H1 (cell line): Measurements from ENCODE around the gene SLC7A9. TPM values are rescaled to one million over a fixed set of nuclear protein-coding genes. Genes with fewer than 3 reads are reported as not detected.

ENCODE experiments used
- CTCF ChIA-PET: fragments of 300-600 bp; sonication (Branson Sonifier 250); formaldehyde crosslinking; loops from one replicate; lab custom pipeline; 2021; ENCODE audit not compliant: partially characterized antibody; lab: Charles Lee
- POLR2A ChIA-PET: fragments of 300-600 bp; sonication (Branson Sonifier 250); formaldehyde crosslinking; loops from one replicate; lab custom pipeline; 2021; ENCODE audit warnings: inconsistent platforms; ENCODE audit not compliant: partially characterized antibody; lab: Charles Lee
- DNase-seq, 2 experiments: peaks; one replicate each; pipeline versions ENCODE4 v3.0.0 to v3.0.0-alpha.2; 2010 to 2022; ENCODE audit warnings: low spot score in 2 of 2, low read depth in 1 of 2, mixed read lengths in 1 of 2
- FAIRE-seq: peaks from 2 replicates; lab custom pipeline; 2011; peaks lifted over from hg19 to GRCh38; lab: Jason Lieb, UNC
- H2AFZ ChIP-seq: 2 replicates; pipeline ENCODE4 v1.8.1; 2012; ENCODE audit warnings: low read length, inconsistent platforms
- H2AK5ac ChIP-seq: 2 replicates; pipeline ENCODE4 v1.6.1; 2013; ENCODE audit warnings: low read depth, low read length
- H2BK120ac ChIP-seq: replicated peaks from 2 replicates; pipeline ENCODE3; 2013; ENCODE audit warnings: low read depth, low read length, inconsistent platforms
- H2BK12ac ChIP-seq: 2 replicates; pipeline ENCODE4 v1.6.1; 2013; ENCODE audit warnings: low read depth, low read length
- H2BK15ac ChIP-seq: 2 replicates; pipeline ENCODE4 v1.6.1; 2013; ENCODE audit warnings: low read length
- H2BK20ac ChIP-seq: 2 replicates; pipeline ENCODE4 v1.6.1; 2013; ENCODE audit warnings: low read length
- H2BK5ac ChIP-seq: 2 replicates; pipeline ENCODE4 v1.6.1; 2013; ENCODE audit warnings: low read depth, low read length
- H3K14ac ChIP-seq: 2 replicates; pipeline ENCODE4 v1.6.1; 2013; ENCODE audit warnings: inconsistent platforms; ENCODE audit not compliant: insufficient read length
- H3K18ac ChIP-seq: 2 replicates; pipeline ENCODE4 v1.6.1; 2013; ENCODE audit warnings: low read length; ENCODE audit errors: extremely low read depth
- H3K23ac ChIP-seq: 2 replicates; pipeline ENCODE4 v1.6.1; 2013; ENCODE audit warnings: inconsistent platforms; ENCODE audit not compliant: insufficient read length
- H3K23me2 ChIP-seq: 2 replicates; pipeline ENCODE4 v1.6.1; 2013; ENCODE audit warnings: low read depth, low read length
- H3K27ac ChIP-seq: 2 replicates; pipeline ENCODE4 v1.6.1; 2011; ENCODE audit warnings: low read depth, low read length, inconsistent platforms
- H3K27me3 ChIP-seq, 4 experiments: replicated peaks in 1 of 4; 1 replicate in 1 of 4; 2 replicates in 3 of 4; pipeline versions ENCODE4 v1.6.1 to v1.8.1; 2011 to 2013; ENCODE audit warnings: low read length in 3 of 4, mild to moderate bottlenecking in 3 of 4, inconsistent platforms in 2 of 4, mixed read lengths in 2 of 4, moderate library complexity in 1 of 4; ENCODE audit not compliant: control insufficient read depth in 3 of 4, insufficient read depth in 3 of 4; ENCODE audit errors: extremely low read depth in 1 of 4
- H3K36me3 ChIP-seq, 4 experiments: 2 replicates each; pipeline versions ENCODE4 v1.6.1 to v1.8.1; 2011 to 2013; ENCODE audit warnings: mild to moderate bottlenecking in 4 of 4, low read length in 3 of 4, moderate library complexity in 2 of 4, control low read depth in 1 of 4, inconsistent platforms in 1 of 4; ENCODE audit not compliant: insufficient read depth in 4 of 4, control insufficient read depth in 2 of 4
- H3K4ac ChIP-seq: replicated peaks from 2 replicates; pipeline ENCODE3; 2013; ENCODE audit warnings: low read length, low read depth, mixed read lengths, inconsistent platforms; ENCODE audit not compliant: insufficient read length
- H3K4me1 ChIP-seq, 4 experiments: replicated peaks in 1 of 4; 1 replicate in 1 of 4; 2 replicates in 3 of 4; pipeline versions ENCODE4 v1.6.1 to v1.8.1; 2011 to 2013; ENCODE audit warnings: low read length in 3 of 4, inconsistent platforms in 2 of 4, mixed read lengths in 1 of 4; ENCODE audit not compliant: insufficient read depth in 4 of 4, control insufficient read depth in 3 of 4
- H3K4me2 ChIP-seq, 2 experiments: 2 replicates each; pipeline versions ENCODE4 v1.6.1 to v1.8.1; 2011 to 2013; ENCODE audit warnings: low read depth in 2 of 2, low read length in 2 of 2, control low read depth in 1 of 2, inconsistent platforms in 1 of 2, mild to moderate bottlenecking in 1 of 2; ENCODE audit not compliant: insufficient read depth in 1 of 2
- H3K4me3 ChIP-seq, 4 experiments: fragments of 200-600, 300-600 bp in 1 of 4; sonication (generic), shearing (Covaris generic), sonication (Bioruptor Twin) in 1 of 4; 2 replicates each; pipeline versions ENCODE4 v1.5.1 to v1.8.1; 2011 to 2016; ENCODE audit warnings: low read length in 4 of 4, low read depth in 3 of 4, control low read depth in 2 of 4, inconsistent platforms in 2 of 4, mild to moderate bottlenecking in 2 of 4, mixed read lengths in 1 of 4, moderate library complexity in 1 of 4; ENCODE audit not compliant: insufficient read depth in 2 of 4; ENCODE audit errors: extremely low read depth in 1 of 4
- H3K56ac ChIP-seq: replicated peaks from 2 replicates; pipeline ENCODE3; 2013; ENCODE audit warnings: low read depth, mild to moderate bottlenecking, mixed read lengths, low read length, inconsistent platforms; ENCODE audit not compliant: insufficient read length
- H3K79me1 ChIP-seq: 2 replicates; pipeline ENCODE4 v1.6.1; 2013; ENCODE audit warnings: low read depth, low read length, control low read depth
- H3K79me2 ChIP-seq, 2 experiments: 2 replicates each; pipeline versions ENCODE4 v1.6.1 to v1.8.1; 2012 to 2013; ENCODE audit warnings: low read length in 2 of 2, mild to moderate bottlenecking in 2 of 2, inconsistent platforms in 1 of 2; ENCODE audit not compliant: insufficient read depth in 2 of 2, control insufficient read depth in 1 of 2
- H3K9ac ChIP-seq, 4 experiments: replicated peaks in 1 of 4; 1 replicate in 1 of 4; 2 replicates in 3 of 4; pipeline versions ENCODE4 v1.6.1 to v1.8.1; 2011 to 2013; ENCODE audit warnings: low read depth in 3 of 4, low read length in 3 of 4, control low read depth in 2 of 4, mild to moderate bottlenecking in 2 of 4, moderate library complexity in 2 of 4, inconsistent platforms in 1 of 4; ENCODE audit errors: extremely low read depth in 1 of 4
- H3K9me3 ChIP-seq, 2 experiments: 2 replicates each; pipeline versions ENCODE4 v1.6.1 to v1.8.1; 2012 to 2013; ENCODE audit warnings: mild to moderate bottlenecking in 2 of 2, moderate library complexity in 2 of 2, control low read depth in 1 of 2, inconsistent platforms in 1 of 2, low read depth in 1 of 2, low read length in 1 of 2, mixed read lengths in 1 of 2; ENCODE audit not compliant: insufficient read depth in 2 of 2
- H4K20me1 ChIP-seq, 2 experiments: replicated peaks in 1 of 2; 2 replicates each; pipeline versions ENCODE3 to v1.8.1; 2011 to 2013; ENCODE audit warnings: inconsistent platforms in 2 of 2, low read length in 2 of 2, mild to moderate bottlenecking in 1 of 2; ENCODE audit not compliant: insufficient read depth in 2 of 2, control insufficient read depth in 1 of 2
- H4K5ac ChIP-seq: 2 replicates; pipeline ENCODE4 v1.6.1; 2013; ENCODE audit warnings: low read length, low read depth, mixed read lengths, inconsistent platforms; ENCODE audit not compliant: insufficient read length
- H4K8ac ChIP-seq: 2 replicates; pipeline ENCODE4 v1.8.0; 2013; ENCODE audit warnings: mild to moderate bottlenecking, moderate library complexity, low read length, inconsistent platforms; ENCODE audit not compliant: insufficient read depth; ENCODE audit errors: extremely low read depth
- H4K91ac ChIP-seq: replicated peaks from 2 replicates; pipeline ENCODE3; 2013; ENCODE audit warnings: low read length, mixed read lengths, inconsistent platforms; ENCODE audit not compliant: insufficient read length
- BACH1 ChIP-seq: IDR thresholded peaks from 2 replicates; pipeline ENCODE4 v1.6.1; 2012; ENCODE audit warnings: low read length, improper control_type of control experiment
- CHD1 ChIP-seq: IDR thresholded peaks from 2 replicates; pipeline ENCODE4 v1.6.1; 2012; ENCODE audit warnings: low read depth, low read length, improper control_type of control experiment
- CTBP2 ChIP-seq: IDR thresholded peaks from 2 replicates; pipeline ENCODE4 v1.7.0; 2011; ENCODE audit warnings: borderline replicate concordance, mild to moderate bottlenecking, moderate library complexity, mixed read lengths, low read length; ENCODE audit not compliant: insufficient read depth, insufficient read length
- HDAC2 ChIP-seq, 2 experiments: fragments of 300-600 bp in 1 of 2; sonication (generic) in 1 of 2; IDR thresholded peaks; 2 replicates each; pipeline ENCODE4 v1.6.1; 2011 to 2012; ENCODE audit warnings: low read depth in 2 of 2, low read length in 2 of 2, mild to moderate bottlenecking in 2 of 2, moderate library complexity in 2 of 2, borderline replicate concordance in 1 of 2, inconsistent platforms in 1 of 2
- HDAC6 ChIP-seq: IDR thresholded peaks from one replicate; pipeline ENCODE4 v1.7.1; 2012; ENCODE audit warnings: low read depth, mild to moderate bottlenecking, inconsistent platforms, low read length, moderate library complexity
- NRF1 ChIP-seq: IDR thresholded peaks from 2 replicates; pipeline ENCODE4 v1.6.1; 2011; ENCODE audit warnings: mild to moderate bottlenecking, low read depth, low read length, improper control_type of control experiment
- SIRT6 ChIP-seq: IDR thresholded peaks from one replicate; pipeline ENCODE4 v1.7.1; 2012; ENCODE audit warnings: low read length, inconsistent platforms
- TAF1 ChIP-seq: IDR thresholded peaks from 2 replicates; pipeline ENCODE4 v1.6.1; 2011; ENCODE audit warnings: mild to moderate bottlenecking, low read depth, low read length
- WGBS, 2 experiments: shearing (Covaris generic) in 1 of 2; methylation state at CpG; one replicate each; pipeline versions ENCODE4 v1.1.6 to v1.1.7; 2013 to 2015; ENCODE audit warnings: low lambda C conversion rate in 2 of 2, mixed read lengths in 2 of 2, inconsistent platforms in 1 of 2, low coverage in 1 of 2, missing lambda C conversion rate in 1 of 2; ENCODE audit not compliant: insufficient replicate concordance in 2 of 2, insufficient coverage in 1 of 2, insufficient read length in 1 of 2; ENCODE audit errors: extremely low coverage in 1 of 2, missing lambda C conversion rate in 1 of 2; 5-methylcytosine and 5-hydroxymethylcytosine counted together
- polyA plus RNA-seq, 7 experiments: library from polyadenylated mRNA; depleted of rRNA in 3 of 7; stranded (reverse) in 5 of 7; unstranded in 2 of 7; fragments of >200 nt in 5 of 7; fragments of 200-250 nt in 2 of 7; gene quantifications; 1 replicate in 5 of 7; 2 replicates in 1 of 7; 4 replicates in 1 of 7; pipeline versions ENCODE4 v1.2.1 to v1.2.3, GENCODE V29; 2011 to 2013; ENCODE audit warnings: missing spikeins in 2 of 7, mixed read lengths in 2 of 7
- total RNA-seq: library from RNA; stranded (reverse); fragmentation: NEBNext Ultra II Directional; extraction: Animal tissue kit (Norgen Biotek cat#: 25700); gene quantifications from 2 replicates; pipeline ENCODE4 v1.2.1, GENCODE V29; 2021
- TF ChIP-seq, protein P1 (sequence below): IDR thresholded peaks from 2 replicates; pipeline ENCODE4 v1.6.1; 2012; ENCODE audit warnings: inconsistent platforms
- TF ChIP-seq, protein P2 (sequence below), 3 experiments: IDR thresholded peaks; 1 replicate in 2 of 3; 2 replicates in 1 of 3; pipeline versions ENCODE4 v1.5.1 to v1.6.1; 2011; ENCODE audit warnings: low read length in 3 of 3, mild to moderate bottlenecking in 3 of 3, inconsistent platforms in 2 of 3, low read depth in 1 of 3, moderate library complexity in 1 of 3; ENCODE audit not compliant: insufficient read depth in 1 of 3; ENCODE audit errors: control extremely low read depth in 1 of 3
- TF ChIP-seq, protein P3 (sequence below): IDR thresholded peaks from 2 replicates; pipeline ENCODE4 v1.6.1; 2011; ENCODE audit warnings: low read depth, mild to moderate bottlenecking, low read length; ENCODE audit not compliant: insufficient read depth

The SLC7A9 gene
- total and polyA plus RNA-seq, 2 of the 8 experiments (the other 6 are each of a cell fraction or from before 2014, with no cell fraction given): 0.15 TPM; not detected in 1

DNA sequence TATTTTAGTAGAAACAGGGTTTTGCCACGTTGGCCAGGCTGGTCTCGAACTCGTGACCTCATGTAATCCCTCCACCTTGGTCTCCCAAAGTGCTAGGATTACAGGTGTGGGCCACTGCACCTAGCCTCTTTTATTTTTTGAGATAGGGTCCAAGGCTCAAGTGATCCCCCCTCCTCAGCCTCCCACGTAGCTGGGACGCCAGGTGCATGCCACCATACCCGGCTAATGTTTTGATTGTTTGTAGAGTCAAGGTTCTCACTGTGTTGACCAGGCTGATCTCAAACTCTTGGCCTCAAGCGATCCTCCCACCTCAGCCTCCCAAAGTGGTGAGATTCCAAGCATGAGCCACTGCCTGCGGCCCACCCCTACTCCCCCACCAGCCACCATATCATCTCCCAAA, 6.3 kb downstream of the SLC7A9 start:
- Histone ChIP-seq H2BK12ac (no peak overlapping the region), H3K23ac (no peak overlapping the region), H2BK5ac (no peak overlapping the region), H3K23me2 (no peaks in the 10 kb centered on the region), H2AFZ (no peak overlapping the region), H3K79me1 (no peaks in the 10 kb centered on the region), H4K91ac (no peak overlapping the region), H3K79me2 (no peaks in the 10 kb centered on the region), H3K27ac (no peak overlapping the region), H3K9me3 (no peaks in the 10 kb centered on the region), H4K20me1 (no peaks in the 10 kb centered on the region), H4K5ac (no peak overlapping the region), H4K8ac (no peak overlapping the region), H2BK15ac (no peak overlapping the region), H3K18ac (no peak overlapping the region), H3K36me3 (no peaks in the 10 kb centered on the region), H3K4me2 (no peak overlapping the region), H2BK120ac (no peak overlapping the region), H2AK5ac (no peak overlapping the region), H3K4me1 (no peaks in the 10 kb centered on the region; a peak in 1 of 7 replicates), H3K14ac (no peak overlapping the region), H3K9ac (no peak overlapping the region), H3K4me3 (no peak overlapping the region), H3K27me3 (no peaks in the 10 kb centered on the region), H3K56ac (no peak overlapping the region), H3K4ac (no peak overlapping the region), H2BK20ac (no peak overlapping the region)
- WGBS, 2 experiments: 95% methylated on average over 7 of the region's 8 CpGs; no CpG with 5 or more reads in 1 of the 2 experiments
- POLR2A ChIA-PET: no interaction called here
- FAIRE-seq: no peak
- no peak for DNase-seq
- CTCF ChIA-PET: interaction anchor here (1.0 kb wide), 1 partner anchor 9 kb away, joined by 3 read pairs; no protein-coding TSS in a partner anchor
- TF ChIP-seq SIRT6 (no peak), HDAC2 (IDR thresholded peaks at IDR 0.05; ENCODE audit: borderline replicate concordance in 1 of 2, low read depth in 2 of 2, low read length in 2 of 2) (no peak), CHD1 (no peak), TAF1 (no peak), BACH1 (no peak), CTBP2 (no peak), NRF1 (no peak), HDAC6 (no peak)
- TF ChIP-seq, protein P1, sequence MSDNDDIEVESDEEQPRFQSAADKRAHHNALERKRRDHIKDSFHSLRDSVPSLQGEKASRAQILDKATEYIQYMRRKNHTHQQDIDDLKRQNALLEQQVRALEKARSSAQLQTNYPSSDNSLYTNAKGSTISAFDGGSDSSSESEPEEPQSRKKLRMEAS: no peak
- TF ChIP-seq, protein P2, sequence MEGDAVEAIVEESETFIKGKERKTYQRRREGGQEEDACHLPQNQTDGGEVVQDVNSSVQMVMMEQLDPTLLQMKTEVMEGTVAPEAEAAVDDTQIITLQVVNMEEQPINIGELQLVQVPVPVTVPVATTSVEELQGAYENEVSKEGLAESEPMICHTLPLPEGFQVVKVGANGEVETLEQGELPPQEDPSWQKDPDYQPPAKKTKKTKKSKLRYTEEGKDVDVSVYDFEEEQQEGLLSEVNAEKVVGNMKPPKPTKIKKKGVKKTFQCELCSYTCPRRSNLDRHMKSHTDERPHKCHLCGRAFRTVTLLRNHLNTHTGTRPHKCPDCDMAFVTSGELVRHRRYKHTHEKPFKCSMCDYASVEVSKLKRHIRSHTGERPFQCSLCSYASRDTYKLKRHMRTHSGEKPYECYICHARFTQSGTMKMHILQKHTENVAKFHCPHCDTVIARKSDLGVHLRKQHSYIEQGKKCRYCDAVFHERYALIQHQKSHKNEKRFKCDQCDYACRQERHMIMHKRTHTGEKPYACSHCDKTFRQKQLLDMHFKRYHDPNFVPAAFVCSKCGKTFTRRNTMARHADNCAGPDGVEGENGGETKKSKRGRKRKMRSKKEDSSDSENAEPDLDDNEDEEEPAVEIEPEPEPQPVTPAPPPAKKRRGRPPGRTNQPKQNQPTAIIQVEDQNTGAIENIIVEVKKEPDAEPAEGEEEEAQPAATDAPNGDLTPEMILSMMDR (IDR thresholded peaks at IDR 0.05; ENCODE audit: control extremely low read depth in 1 of 3, insufficient read depth in 1 of 3, low read depth in 1 of 3, low read length in 3 of 3): no peak
- TF ChIP-seq, protein P3, sequence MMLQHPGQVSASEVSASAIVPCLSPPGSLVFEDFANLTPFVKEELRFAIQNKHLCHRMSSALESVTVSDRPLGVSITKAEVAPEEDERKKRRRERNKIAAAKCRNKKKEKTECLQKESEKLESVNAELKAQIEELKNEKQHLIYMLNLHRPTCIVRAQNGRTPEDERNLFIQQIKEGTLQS: no peak
